ENCODE measurements around the gene C12orf56.
"Not testable (repeated sequence)": the region's sequence is repeated elsewhere in the genome, so short reads cannot be mapped to it uniquely, and the experiment has no call there.

C12orf56 gene

GRCh38 chr12:64340546-64340945 lies 50.0 kb downstream of the C12orf56 start:
- H3K4me2 ChIP-seq (ENCODE audit: insufficient read depth, low read length, poor library complexity, severe bottlenecking); H3K36me3 ChIP-seq (replicated peaks in 1 of 2; ENCODE audit: control insufficient read depth in 2 of 2, insufficient read depth in 2 of 2, low read length in 2 of 2); H3K4ac ChIP-seq (ENCODE audit: low read length); H2BK120ac ChIP-seq (ENCODE audit: low read depth, low read length); H3K27ac ChIP-seq (replicated peaks; ENCODE audit: low read length); H3K9me3 ChIP-seq (replicated peaks in 1 of 2; ENCODE audit: control insufficient read depth in 2 of 2, insufficient read depth in 1 of 2, low read depth in 1 of 2, low read length in 2 of 2); H2AK5ac ChIP-seq (ENCODE audit: low read depth, low read length); H3K23ac ChIP-seq (ENCODE audit: low read depth, low read length, poor library complexity); H2BK5ac ChIP-seq (ENCODE audit: low read length); H3K4me1 ChIP-seq (ENCODE audit: control insufficient read depth in 2 of 2, insufficient read depth in 1 of 2, low read depth in 1 of 2, low read length in 2 of 2); H3K18ac ChIP-seq (ENCODE audit: low read length); H3K9ac ChIP-seq (ENCODE audit: low read depth, low read length, poor library complexity); H2BK15ac ChIP-seq (ENCODE audit: low read length); H2BK12ac ChIP-seq (ENCODE audit: low read length); DNase-seq (ENCODE audit: low spot score); H3K14ac ChIP-seq (ENCODE audit: low read length); H3K79me1 ChIP-seq (ENCODE audit: low read depth, low read length); H3K27me3 ChIP-seq (ENCODE audit: control insufficient read depth in 3 of 3, insufficient read depth in 3 of 3, low read depth in 1 of 3, low read length in 3 of 3); H3K4me3 ChIP-seq (ENCODE audit: low read length in 2 of 2); H2AFZ ChIP-seq (ENCODE audit: low read length); H4K8ac ChIP-seq (ENCODE audit: low read depth, low read length); H4K91ac ChIP-seq (ENCODE audit: low read depth, low read length, poor library complexity): not testable (repeated sequence)
- WGBS, 2 donors (ENCODE audit: extremely low coverage in 2 of 2, insufficient read length in 2 of 2, insufficient replicate concordance in 1 of 2), result no CpG with 5 or more reads among the region's 2 CpGs

GRCh38 chr12:64335886-64336466 lies 54.6 kb downstream of the C12orf56 start:
- no peak overlapping the region for H3K4me3 ChIP-seq (ENCODE audit: low read length in 2 of 2)
- H3K4me2 ChIP-seq (ENCODE audit: insufficient read depth, low read length, poor library complexity, severe bottlenecking), result no peak overlapping the region
- H3K23ac ChIP-seq (ENCODE audit: low read depth, low read length, poor library complexity), result no peak overlapping the region
- H3K4ac ChIP-seq (ENCODE audit: low read length), result no peak overlapping the region
- no peak for DNase-seq (ENCODE audit: low spot score)
- H4K91ac ChIP-seq (ENCODE audit: low read depth, low read length, poor library complexity), result no peak overlapping the region
- no peak overlapping the region for H2BK5ac ChIP-seq (ENCODE audit: low read length)
- WGBS, 2 donors (ENCODE audit: extremely low coverage in 2 of 2, insufficient read length in 2 of 2, insufficient replicate concordance in 1 of 2), result no CpG with 5 or more reads among the region's 4 CpGs
- H3K36me3 ChIP-seq (replicated peaks in 1 of 2; ENCODE audit: control insufficient read depth in 2 of 2, insufficient read depth in 2 of 2, low read length in 2 of 2), result no peaks in the 10 kb centered on the region
- no peaks in the 10 kb centered on the region for H3K27me3 ChIP-seq (ENCODE audit: control insufficient read depth in 3 of 3, insufficient read depth in 3 of 3, low read depth in 1 of 3, low read length in 3 of 3)
- no peak overlapping the region for H2AFZ ChIP-seq (ENCODE audit: low read length)
- H4K8ac ChIP-seq (ENCODE audit: low read depth, low read length), result no peak overlapping the region
- no peak overlapping the region for H3K18ac ChIP-seq (ENCODE audit: low read length)
- H3K9ac ChIP-seq (ENCODE audit: low read depth, low read length, poor library complexity), result no peak overlapping the region
- H3K9me3 ChIP-seq (replicated peaks in 1 of 2; ENCODE audit: control insufficient read depth in 2 of 2, insufficient read depth in 1 of 2, low read depth in 1 of 2, low read length in 2 of 2), result no peaks in the 10 kb centered on the region
- no peak overlapping the region for H3K27ac ChIP-seq (replicated peaks; ENCODE audit: low read length)
- H3K14ac ChIP-seq (ENCODE audit: low read length), result no peak overlapping the region
- no peak overlapping the region for H2BK15ac ChIP-seq (ENCODE audit: low read length)
- H2AK5ac ChIP-seq (ENCODE audit: low read depth, low read length), result no peak overlapping the region
- H3K79me1 ChIP-seq (ENCODE audit: low read depth, low read length), result no peaks in the 10 kb centered on the region
- H2BK12ac ChIP-seq (ENCODE audit: low read length), result no peak overlapping the region
- no peak overlapping the region for H2BK120ac ChIP-seq (ENCODE audit: low read depth, low read length)
- H3K4me1 ChIP-seq (ENCODE audit: control insufficient read depth in 2 of 2, insufficient read depth in 1 of 2, low read depth in 1 of 2, low read length in 2 of 2), result no peaks in the 10 kb centered on the region

GRCh38 chr12:64332938-64333337 lies 57.6 kb downstream of the C12orf56 start:
- H3K23ac ChIP-seq (ENCODE audit: low read depth, low read length, poor library complexity), result no peak overlapping the region
- no peak overlapping the region for H4K91ac ChIP-seq (ENCODE audit: low read depth, low read length, poor library complexity)
- H3K36me3 ChIP-seq (replicated peaks in 1 of 2; ENCODE audit: control insufficient read depth in 2 of 2, insufficient read depth in 2 of 2, low read length in 2 of 2), result no peaks in the 10 kb centered on the region
- H3K9ac ChIP-seq (ENCODE audit: low read depth, low read length, poor library complexity), result no peak overlapping the region
- H2BK120ac ChIP-seq (ENCODE audit: low read depth, low read length), result no peak overlapping the region
- H3K4me2 ChIP-seq (ENCODE audit: insufficient read depth, low read length, poor library complexity, severe bottlenecking), result no peak overlapping the region
- no peak overlapping the region for H2BK15ac ChIP-seq (ENCODE audit: low read length)
- no peak overlapping the region for H4K8ac ChIP-seq (ENCODE audit: low read depth, low read length)
- H3K18ac ChIP-seq (ENCODE audit: low read length), result no peak overlapping the region
- no peaks in the 10 kb centered on the region for H3K4me1 ChIP-seq (ENCODE audit: control insufficient read depth in 2 of 2, insufficient read depth in 1 of 2, low read depth in 1 of 2, low read length in 2 of 2)
- no peak overlapping the region for H3K14ac ChIP-seq (ENCODE audit: low read length)
- H3K4me3 ChIP-seq (ENCODE audit: low read length in 2 of 2), result no peak overlapping the region
- no peak overlapping the region for H2BK12ac ChIP-seq (ENCODE audit: low read length)
- H2AK5ac ChIP-seq (ENCODE audit: low read depth, low read length), result no peak overlapping the region
- no peaks in the 10 kb centered on the region for H3K27me3 ChIP-seq (ENCODE audit: control insufficient read depth in 3 of 3, insufficient read depth in 3 of 3, low read depth in 1 of 3, low read length in 3 of 3)
- no peaks in the 10 kb centered on the region for H3K9me3 ChIP-seq (replicated peaks in 1 of 2; ENCODE audit: control insufficient read depth in 2 of 2, insufficient read depth in 1 of 2, low read depth in 1 of 2, low read length in 2 of 2)
- no peaks in the 10 kb centered on the region for H3K79me1 ChIP-seq (ENCODE audit: low read depth, low read length)
- no CpG with 5 or more reads among the region's 2 CpGs for WGBS, 2 donors (ENCODE audit: extremely low coverage in 2 of 2, insufficient read length in 2 of 2, insufficient replicate concordance in 1 of 2)
- no peak overlapping the region for H3K4ac ChIP-seq (ENCODE audit: low read length)
- no peak overlapping the region for H3K27ac ChIP-seq (replicated peaks; ENCODE audit: low read length)
- H2AFZ ChIP-seq (ENCODE audit: low read length), result no peak overlapping the region
- DNase-seq (ENCODE audit: low spot score), result no peak
- H2BK5ac ChIP-seq (ENCODE audit: low read length), result no peak overlapping the region

GRCh38 chr12:64332296-64332695 lies 58.3 kb downstream of the C12orf56 start:
- no peak overlapping the region for H3K14ac ChIP-seq (ENCODE audit: low read length)
- no peaks in the 10 kb centered on the region for H3K4me1 ChIP-seq (ENCODE audit: control insufficient read depth in 2 of 2, insufficient read depth in 1 of 2, low read depth in 1 of 2, low read length in 2 of 2)
- H2AK5ac ChIP-seq (ENCODE audit: low read depth, low read length), result no peak overlapping the region
- H3K79me1 ChIP-seq (ENCODE audit: low read depth, low read length), result no peaks in the 10 kb centered on the region
- no peak overlapping the region for H2BK12ac ChIP-seq (ENCODE audit: low read length)
- no peak overlapping the region for H2BK5ac ChIP-seq (ENCODE audit: low read length)
- no peak overlapping the region for H3K18ac ChIP-seq (ENCODE audit: low read length)
- no peaks in the 10 kb centered on the region for H3K36me3 ChIP-seq (replicated peaks in 1 of 2; ENCODE audit: control insufficient read depth in 2 of 2, insufficient read depth in 2 of 2, low read length in 2 of 2)
- H3K23ac ChIP-seq (ENCODE audit: low read depth, low read length, poor library complexity), result no peak overlapping the region
- no peak overlapping the region for H4K91ac ChIP-seq (ENCODE audit: low read depth, low read length, poor library complexity)
- no peak overlapping the region for H3K4ac ChIP-seq (ENCODE audit: low read length)
- no peak overlapping the region for H3K27ac ChIP-seq (replicated peaks; ENCODE audit: low read length)
- no peak overlapping the region for H3K4me2 ChIP-seq (ENCODE audit: insufficient read depth, low read length, poor library complexity, severe bottlenecking)
- H3K9ac ChIP-seq (ENCODE audit: low read depth, low read length, poor library complexity), result no peak overlapping the region
- no peak overlapping the region for H4K8ac ChIP-seq (ENCODE audit: low read depth, low read length)
- H2AFZ ChIP-seq (ENCODE audit: low read length), result no peak overlapping the region
- no peaks in the 10 kb centered on the region for H3K9me3 ChIP-seq (replicated peaks in 1 of 2; ENCODE audit: control insufficient read depth in 2 of 2, insufficient read depth in 1 of 2, low read depth in 1 of 2, low read length in 2 of 2)
- no CpG with 5 or more reads among the region's 5 CpGs for WGBS, 2 donors (ENCODE audit: extremely low coverage in 2 of 2, insufficient read length in 2 of 2, insufficient replicate concordance in 1 of 2)
- no peak overlapping the region for H2BK120ac ChIP-seq (ENCODE audit: low read depth, low read length)
- no peak overlapping the region for H3K4me3 ChIP-seq (ENCODE audit: low read length in 2 of 2)
- DNase-seq (ENCODE audit: low spot score), result no peak
- no peaks in the 10 kb centered on the region for H3K27me3 ChIP-seq (ENCODE audit: control insufficient read depth in 3 of 3, insufficient read depth in 3 of 3, low read depth in 1 of 3, low read length in 3 of 3)
- no peak overlapping the region for H2BK15ac ChIP-seq (ENCODE audit: low read length)
